GM18505 (cell line): ENCODE data around the gene TBX5.
"Not testable (repeated sequence)": the region's sequence is repeated elsewhere in the genome, so short reads cannot be mapped to it uniquely, and the experiment has no call there.

Experiments
- ATAC-seq: cut with Tn5 transposase; IDR thresholded peaks from one replicate; pipeline ENCODE4 v1.9.1; 2021; ENCODE audit not compliant: unreplicated experiment
- POLR2A ChIP-seq: IDR thresholded peaks from 4 replicates; pipeline ENCODE4 v1.6.1; 2011; ENCODE audit warnings: borderline replicate concordance; ENCODE audit not compliant: insufficient read depth, insufficient read length; ENCODE audit errors: extremely low read depth

Gene TBX5

GRCh38 chr12:114355389-114356088, 50.4 kb downstream of the TBX5 start:
- ATAC-seq, result no peak
- no peak for TF ChIP-seq POLR2A

GRCh38 chr12:114349239-114349638, 56.7 kb downstream of the TBX5 start:
- not testable (repeated sequence) for ATAC-seq

- no peak for ATAC-seq
- no peak for TF ChIP-seq POLR2A
Observed at GRCh38 chr12:114347861-114348260, 58.1 kb downstream of the TBX5 start.

GRCh38 chr12:114344831-114345230, 61.1 kb downstream of the TBX5 start:
- TF ChIP-seq POLR2A, result no peak

GRCh38 chr12:114344303-114344663, 61.7 kb downstream of the TBX5 start:
- no peak for TF ChIP-seq POLR2A
- ATAC-seq, result no peak

More at GRCh38 chr12:114344831-114345230, 61.1 kb downstream of the TBX5 start:
- ATAC-seq, result no peak

- ATAC-seq, result no peak
- no peak for TF ChIP-seq POLR2A
Observed at GRCh38 chr12:114343585-114344302, 62.2 kb downstream of the TBX5 start.

- no peak for ATAC-seq
- no peak for TF ChIP-seq POLR2A
Observed at GRCh38 chr12:114342656-114343055, 63.3 kb downstream of the TBX5 start.

GRCh38 chr12:114341635-114342034, 64.3 kb downstream of the TBX5 start:
- no peak for ATAC-seq
- no peak for TF ChIP-seq POLR2A

GRCh38 chr12:114340231-114340630, 65.7 kb downstream of the TBX5 start:
- no peak for ATAC-seq
- no peak for TF ChIP-seq POLR2A

GRCh38 chr12:114339626-114340025, 66.3 kb downstream of the TBX5 start:
- no peak for ATAC-seq
- TF ChIP-seq POLR2A, result no peak

GRCh38 chr12:114335607-114336006, 70.3 kb downstream of the TBX5 start:
- no peak for ATAC-seq

GRCh38 chr12:114334395-114334794, 71.5 kb downstream of the TBX5 start:
- no peak for ATAC-seq
- no peak for TF ChIP-seq POLR2A

More at GRCh38 chr12:114335607-114336006, 70.3 kb downstream of the TBX5 start:
- no peak for TF ChIP-seq POLR2A

GRCh38 chr12:114328292-114328691, 77.7 kb downstream of the TBX5 start:
- no peak for TF ChIP-seq POLR2A
- ATAC-seq, result no peak

GRCh38 chr12:114327765-114328164, 78.2 kb downstream of the TBX5 start:
- ATAC-seq, result no peak

GRCh38 chr12:114321524-114321923, 84.4 kb downstream of the TBX5 start:
- TF ChIP-seq POLR2A, result no peak
- ATAC-seq, result no peak

More at GRCh38 chr12:114327765-114328164, 78.2 kb downstream of the TBX5 start:
- no peak for TF ChIP-seq POLR2A

GRCh38 chr12:114320968-114321367, 85.0 kb downstream of the TBX5 start:
- no peak for TF ChIP-seq POLR2A

More at GRCh38 chr12:114320968-114321367, 85.0 kb downstream of the TBX5 start:
- ATAC-seq, result no peak
